Endothelial cell of hepatic sinusoid (primary cell): ENCODE data around the gene GPR183.

Experiments used
- in situ Hi-C: cut with HindIII; loops from 2 replicates; pipeline ENCODE4 v1.10.0; 2017; ENCODE audit warnings: low sequenced_read_pairs

Gene GPR183, protein sequence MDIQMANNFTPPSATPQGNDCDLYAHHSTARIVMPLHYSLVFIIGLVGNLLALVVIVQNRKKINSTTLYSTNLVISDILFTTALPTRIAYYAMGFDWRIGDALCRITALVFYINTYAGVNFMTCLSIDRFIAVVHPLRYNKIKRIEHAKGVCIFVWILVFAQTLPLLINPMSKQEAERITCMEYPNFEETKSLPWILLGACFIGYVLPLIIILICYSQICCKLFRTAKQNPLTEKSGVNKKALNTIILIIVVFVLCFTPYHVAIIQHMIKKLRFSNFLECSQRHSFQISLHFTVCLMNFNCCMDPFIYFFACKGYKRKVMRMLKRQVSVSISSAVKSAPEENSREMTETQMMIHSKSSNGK

DNA sequence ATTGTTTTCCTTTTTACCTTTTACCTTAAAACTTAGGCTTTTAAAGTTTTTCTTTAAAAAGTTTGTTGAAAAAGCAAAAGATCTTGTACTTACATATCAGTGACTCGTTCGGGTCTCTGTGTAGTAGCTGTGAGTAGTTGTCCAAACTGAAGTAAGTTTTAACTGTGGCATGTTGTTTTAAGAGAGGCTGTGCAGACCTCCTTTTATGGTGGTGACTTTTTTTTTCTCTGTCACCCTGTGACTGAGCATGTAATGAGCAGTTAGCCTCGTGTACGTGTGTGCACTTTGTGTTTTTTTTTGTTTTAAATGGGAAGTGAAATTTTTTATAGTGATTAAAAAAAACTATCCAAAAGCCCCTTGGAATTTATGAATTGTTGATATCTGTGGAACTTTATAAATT is at the start of gene GPR183:
Gene GPR183, minus strand, starts transcription at position 153 of the 400 bp plus-strand sequence. CDS start 11,254 bp downstream, outside the sequence.
- in situ Hi-C loops: no loop called here

DNA sequence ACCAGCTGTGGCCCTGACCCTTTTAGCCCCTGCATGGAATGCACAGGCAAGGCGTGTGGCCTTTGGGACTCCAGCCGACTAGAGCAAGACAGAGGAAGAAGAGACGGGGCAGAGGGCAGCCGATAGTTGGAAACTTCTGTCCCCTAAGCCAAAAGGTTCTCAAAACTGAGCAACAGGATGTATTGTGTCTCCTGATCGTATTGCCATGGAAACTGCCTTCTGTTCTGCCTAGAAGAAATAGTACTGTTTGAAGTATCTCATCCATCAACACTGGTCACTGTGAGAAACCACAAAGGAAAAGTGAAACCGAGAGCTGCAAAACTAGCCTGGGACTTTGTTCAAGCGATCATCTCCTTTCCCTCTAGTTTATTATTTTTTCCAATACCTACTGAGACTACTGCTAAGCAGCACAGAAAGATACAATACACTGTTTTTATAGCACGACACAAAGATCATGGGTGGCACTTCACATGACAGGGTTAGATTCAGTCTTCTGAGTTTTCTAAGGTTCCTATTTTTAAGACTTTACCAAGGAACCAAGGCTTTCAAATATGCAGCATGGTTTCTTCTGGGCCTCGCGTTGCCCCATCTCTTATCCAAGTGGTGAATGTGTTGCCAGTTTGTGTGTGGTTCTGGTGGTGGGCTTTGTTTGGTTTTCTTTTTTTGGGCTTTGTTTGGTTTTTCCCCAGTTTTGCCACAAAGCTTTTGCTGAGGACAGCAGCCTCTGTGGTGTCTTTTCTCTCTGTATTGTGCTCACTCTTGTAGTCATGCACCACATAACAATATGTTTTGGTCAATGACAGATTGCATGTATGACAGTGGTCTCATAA is 49.3 kb upstream of the GPR183 start:
- in situ Hi-C loops: no loop called here

DNA sequence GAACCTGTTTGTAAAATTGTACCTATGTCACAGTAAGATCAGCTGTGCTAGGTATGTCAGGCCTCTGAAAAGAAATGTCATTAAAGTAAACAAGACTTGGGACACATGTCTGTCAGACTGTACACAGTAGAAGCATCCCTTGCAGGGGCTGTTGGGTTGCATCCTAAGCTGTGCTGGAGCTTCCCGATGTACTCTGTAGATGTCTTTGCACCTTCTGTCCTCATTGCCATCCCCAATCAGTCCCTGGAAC is 48.7 kb upstream of the GPR183 start:
- in situ Hi-C loops: no loop called here

DNA sequence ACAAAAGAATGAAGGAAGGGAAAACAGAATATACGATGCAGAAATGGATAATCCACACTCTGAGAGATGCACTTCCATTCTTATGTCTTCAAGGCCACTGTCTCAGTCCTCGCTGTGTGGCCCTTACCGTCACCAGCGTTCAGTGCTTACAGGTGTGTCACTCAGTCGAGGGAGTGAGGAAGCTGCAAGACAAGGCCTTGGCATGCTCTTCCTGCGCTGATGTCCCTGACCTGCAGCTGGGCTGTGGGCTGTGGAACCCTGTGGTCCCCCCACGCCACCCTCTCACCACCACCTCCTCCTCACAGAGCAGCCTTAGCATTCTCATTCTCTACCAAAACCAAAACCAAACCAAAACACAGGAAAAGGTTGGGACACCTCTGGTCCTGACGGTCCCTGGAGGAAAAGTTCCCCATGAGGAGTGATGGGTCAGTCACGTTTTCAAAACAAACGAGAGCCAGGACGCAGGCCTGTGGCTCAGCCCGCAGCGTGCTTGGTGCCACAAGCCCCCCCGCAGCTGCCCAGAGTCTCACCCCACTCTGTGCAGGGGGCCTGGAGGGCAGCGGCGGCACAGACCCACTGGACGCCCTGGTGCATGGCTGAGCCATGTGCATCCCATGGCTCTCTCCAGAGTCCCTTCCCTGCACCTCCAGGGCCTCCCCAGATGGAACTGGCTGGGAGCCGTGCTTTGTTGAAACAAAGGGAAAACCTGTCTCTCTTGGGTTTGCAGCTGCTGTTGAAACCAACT is 48.2 kb upstream of the GPR183 start:
- in situ Hi-C loops: no loop called here

DNA sequence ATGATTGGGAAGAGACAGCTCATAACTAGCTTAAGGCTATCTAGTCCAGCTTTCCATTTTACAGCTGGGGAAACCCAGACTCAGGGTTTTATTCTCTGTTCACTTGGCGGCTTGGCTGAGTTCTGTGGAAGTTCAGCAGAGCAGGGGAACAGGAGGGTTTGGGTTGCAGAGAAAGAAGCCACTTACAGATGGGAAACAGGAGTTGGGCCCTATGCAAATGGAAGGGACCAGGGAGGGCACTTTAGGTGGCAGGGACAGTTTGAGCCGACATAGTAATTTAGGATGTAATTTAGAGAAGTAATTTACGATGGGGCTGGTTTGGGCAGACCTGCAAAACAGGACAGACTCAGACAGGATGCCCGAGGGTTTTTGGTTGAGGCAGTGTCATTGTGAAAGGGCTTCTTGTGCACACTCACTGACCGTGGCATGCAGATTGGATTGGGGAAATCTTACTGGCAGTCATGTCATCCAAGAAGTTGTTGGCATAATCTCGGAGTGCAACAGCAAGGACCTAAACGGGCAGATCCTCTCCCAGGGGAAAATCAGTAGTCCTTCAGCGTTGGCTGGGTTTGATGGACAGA is 47.3 kb upstream of the GPR183 start:
- in situ Hi-C loops: no loop called here

DNA sequence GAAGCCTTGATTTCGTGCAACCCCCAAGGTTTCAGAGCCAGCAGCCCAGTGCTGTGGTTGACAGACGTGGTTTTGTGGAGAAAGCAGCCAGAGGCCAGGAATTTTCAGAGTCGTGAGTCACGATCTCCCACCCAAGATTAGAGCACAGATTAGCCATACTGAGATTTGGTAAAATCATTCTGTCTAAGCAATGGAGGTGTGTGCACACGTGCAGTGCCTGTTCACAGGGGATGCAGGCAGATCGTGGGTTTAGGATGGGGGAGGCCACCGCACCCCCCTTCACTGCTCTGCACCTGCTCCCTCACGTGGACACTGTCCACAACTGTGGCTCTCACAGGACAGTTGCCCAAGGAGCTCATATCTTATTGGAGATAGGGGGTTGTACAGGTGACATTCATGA is 46.6 kb upstream of the GPR183 start:
- in situ Hi-C loops: no loop called here

DNA sequence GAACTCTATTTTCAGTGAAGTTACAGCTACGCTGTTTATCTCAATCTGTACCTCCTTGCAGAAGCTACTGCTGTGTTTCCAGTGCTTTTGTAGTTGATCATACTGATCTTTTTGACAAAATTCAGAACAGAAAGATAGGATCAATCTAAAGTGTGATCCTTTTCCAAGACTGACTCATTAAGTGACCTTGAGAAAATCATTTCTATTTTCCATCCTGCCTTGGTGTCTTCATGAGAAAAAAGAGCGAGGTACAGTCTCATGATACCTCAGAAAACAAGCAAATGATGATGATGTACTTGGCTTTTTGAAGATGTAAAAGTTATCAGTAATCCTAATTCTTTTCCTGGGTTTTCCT is 46.0 kb upstream of the GPR183 start:
- in situ Hi-C loops: no loop called here

DNA sequence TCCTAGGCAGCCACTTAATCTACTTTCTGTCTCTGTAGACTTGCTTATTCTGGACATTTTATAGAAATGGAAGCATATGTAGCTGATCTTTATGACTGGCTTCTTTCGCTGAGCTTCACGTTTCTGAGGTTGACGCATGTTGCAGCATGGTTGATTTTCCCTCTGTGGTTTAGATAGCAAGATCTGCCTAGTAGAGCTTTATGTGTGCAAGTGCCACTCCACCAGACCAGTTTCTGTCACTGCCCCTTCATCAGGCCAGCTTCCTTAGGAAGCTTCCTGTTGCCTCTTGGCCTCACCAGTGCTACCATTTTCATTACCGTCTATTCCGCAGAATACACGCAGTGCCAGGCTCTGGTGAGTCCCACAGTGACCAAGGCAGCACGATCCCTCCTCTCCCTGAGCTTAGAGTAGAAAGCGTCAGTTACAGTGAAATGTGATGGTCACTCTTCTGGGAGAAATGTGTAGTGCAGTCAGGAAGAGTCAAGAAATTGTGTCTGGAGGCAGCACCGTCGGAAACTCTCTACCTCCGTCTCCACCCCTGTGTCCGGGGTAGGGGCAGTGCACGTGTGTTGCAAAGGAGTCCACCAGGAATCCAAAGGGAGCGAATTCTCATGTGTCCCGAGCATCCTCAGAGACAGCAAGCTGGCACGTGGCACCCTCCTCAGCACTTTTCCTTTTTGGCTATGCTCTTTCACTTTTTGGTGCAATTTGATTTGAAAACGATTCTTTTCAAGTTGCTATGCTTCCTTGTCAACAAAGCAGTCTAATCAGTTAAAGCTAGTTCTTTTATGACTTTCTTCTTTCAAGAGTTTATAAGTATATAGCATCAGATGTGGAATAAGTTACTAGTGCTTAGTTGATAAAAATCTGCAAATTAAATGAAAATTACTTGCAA is 45.4 kb upstream of the GPR183 start:
- in situ Hi-C loops: no loop called here

DNA sequence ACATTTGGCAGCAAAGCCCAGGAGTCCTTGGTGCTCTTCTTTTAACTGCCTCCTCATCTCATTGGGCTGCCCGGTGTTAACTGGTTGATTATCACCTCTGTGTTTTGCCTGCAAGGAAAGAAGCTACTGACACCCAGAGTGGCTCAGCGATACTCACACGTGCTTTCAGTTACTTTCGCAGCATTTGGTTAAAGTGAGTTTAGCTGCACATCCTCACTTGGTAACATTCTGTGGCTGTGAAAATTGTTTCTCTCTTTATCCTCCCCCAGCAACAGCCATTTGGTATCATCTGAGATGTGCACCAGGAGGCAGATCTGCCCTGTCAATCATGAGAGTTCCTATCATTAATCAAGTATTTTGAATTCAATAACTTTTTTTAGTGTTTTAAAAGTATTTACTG is 44.6 kb upstream of the GPR183 start:
- in situ Hi-C loops: no loop called here

DNA sequence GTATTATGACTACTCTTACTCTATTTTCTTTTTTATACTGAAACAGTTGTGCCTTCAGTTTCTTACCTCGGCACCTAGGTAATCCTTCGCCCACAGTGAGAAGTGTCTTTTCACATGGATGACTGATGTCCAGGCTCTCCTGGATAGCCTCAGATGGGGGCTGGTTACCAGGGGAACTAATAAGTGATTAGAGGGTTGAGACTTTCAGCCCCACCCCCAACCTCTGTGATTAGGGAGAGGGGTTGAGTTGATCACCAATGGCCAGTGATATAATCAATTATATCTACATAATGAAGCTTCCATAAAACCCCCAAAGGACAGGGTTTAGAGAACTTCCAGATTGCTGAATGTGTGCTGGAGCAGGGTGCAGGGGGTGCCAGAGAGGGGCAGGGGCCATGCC is 43.0 kb upstream of the GPR183 start:
- in situ Hi-C loops: no loop called here

DNA sequence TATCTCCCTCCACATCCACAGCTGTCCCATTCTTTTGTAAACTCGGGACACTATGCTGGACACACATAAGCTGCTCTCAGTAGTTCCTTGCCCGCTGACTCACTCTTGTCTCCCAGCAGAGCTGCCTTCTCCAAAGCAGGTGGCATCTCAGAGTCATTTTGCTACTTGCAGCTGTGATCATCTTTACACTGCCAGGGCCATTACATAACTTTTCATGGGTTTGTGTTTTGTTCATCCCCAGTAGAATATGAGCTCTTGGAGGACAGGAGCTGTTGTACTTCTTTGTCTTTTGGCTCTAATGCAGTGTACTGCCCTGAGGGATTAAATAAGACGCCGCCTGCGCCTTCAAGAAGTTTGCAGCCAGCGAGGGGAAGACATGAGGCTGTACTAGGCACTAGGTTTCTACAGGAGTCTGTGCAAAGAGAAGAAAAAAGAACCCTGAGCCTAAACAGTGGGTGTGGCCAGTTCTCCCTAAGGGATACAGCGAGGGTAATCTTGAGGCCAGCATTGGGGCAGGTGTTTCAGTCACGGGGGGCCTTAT is 40.8 kb upstream of the GPR183 start:
- in situ Hi-C loops: no loop called here

DNA sequence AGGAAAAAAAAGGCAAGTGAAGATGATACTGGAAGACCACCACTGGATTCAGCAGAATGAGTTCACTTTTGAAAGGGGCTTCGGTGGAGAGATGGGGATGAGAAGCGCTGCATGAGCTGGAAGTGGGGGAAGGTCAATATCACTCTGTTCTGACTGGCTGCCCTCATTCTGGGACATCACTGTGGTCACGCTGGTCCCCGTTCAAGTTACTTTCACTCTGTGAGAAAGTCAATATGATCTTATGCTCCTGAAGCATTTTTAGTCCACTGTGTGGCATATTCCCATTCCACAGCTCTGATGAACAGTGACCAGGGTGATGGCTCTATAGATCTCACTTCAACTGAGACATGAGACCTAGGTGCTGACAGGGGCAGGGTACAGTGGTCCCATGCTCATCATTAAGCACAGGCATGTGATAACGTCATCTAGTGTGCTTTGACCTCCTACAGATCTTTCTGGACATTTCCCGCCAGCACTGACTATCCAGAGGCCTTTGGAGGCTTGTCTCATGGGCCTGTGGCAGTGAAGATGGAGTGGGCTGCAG is 40.2 kb upstream of the GPR183 start:
- in situ Hi-C loops: no loop called here

DNA sequence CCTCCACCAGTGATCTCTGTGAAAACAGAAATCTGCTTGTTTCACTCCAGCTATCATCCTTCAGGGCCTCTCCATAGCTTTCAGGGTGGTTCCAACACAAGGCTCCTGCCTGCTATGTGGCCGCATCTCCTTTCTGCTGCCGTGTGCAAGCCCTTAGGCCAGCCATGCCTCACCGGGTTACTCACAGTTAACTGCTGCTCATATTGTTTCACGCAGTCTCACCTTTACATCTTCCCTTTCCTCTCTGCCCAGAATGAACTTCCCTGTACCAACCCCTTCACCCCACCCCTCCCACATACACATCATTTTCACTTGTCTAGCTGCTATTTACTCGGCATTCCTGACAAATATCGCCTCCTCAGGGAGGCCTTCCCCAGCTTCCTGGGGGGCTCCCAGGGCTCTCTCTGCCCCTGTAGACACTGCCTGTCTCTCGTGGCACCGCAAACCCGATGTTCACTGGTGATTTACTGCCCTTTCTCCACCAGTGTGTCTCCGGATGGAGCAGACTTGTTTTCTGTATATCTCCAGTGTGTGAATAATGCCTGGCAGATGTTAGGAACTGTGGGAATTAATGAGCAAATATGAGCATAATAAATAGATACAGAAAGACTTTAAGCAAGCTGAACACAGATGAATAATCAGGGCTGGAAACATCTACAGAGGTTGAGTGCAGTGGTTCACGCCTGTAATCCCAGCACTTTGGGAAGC is 39.3 kb upstream of the GPR183 start:
- in situ Hi-C loops: no loop called here

DNA sequence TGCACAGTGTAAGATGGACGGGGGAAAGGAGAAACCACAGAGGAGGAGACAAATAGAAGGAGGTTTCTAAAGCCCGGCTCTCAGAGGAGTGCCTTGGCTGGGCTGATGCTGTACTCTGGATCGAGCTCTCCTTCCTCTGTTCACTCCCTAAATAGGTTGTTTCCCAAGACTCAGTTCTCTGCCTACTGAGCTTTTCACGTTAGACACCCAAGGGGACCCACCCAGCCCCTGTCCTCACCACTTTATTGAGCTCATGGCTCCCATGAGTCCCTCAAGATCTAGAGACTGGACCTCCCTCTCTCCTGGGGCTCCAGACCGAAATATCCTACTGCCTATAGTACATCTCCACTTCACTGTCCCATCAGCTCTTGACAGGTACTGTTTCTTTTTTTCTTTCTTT is 38.1 kb upstream of the GPR183 start:
- in situ Hi-C loops: no loop called here

DNA sequence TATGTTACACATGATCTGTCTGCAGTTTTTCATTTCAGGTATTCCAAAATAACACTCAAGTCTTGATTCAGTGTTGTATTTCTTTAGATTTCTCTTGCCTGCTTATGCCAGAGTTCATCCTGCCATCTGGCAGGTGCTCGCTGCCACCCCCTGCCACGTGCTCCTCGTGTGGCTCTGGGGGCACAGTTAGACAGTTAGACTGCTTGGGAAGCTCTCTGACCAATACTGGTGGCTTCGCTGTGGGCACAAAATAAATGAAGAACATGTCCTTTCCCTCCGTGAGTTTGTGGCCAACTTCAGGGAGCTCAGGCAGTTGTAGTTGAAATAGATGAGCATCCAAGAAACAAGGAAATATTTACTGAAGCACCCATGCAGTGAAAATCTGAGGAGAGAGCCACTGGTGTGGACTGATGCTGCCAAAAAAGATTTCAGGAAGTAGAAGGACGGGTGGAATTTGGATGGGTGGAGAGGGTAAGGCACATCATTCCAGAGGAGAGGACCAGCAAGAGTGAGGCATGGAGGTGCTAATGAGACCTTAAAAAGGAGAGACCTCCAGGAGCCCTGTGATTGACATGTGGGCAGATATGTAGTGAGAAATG is 37.5 kb upstream of the GPR183 start:
- in situ Hi-C loops: no loop called here

DNA sequence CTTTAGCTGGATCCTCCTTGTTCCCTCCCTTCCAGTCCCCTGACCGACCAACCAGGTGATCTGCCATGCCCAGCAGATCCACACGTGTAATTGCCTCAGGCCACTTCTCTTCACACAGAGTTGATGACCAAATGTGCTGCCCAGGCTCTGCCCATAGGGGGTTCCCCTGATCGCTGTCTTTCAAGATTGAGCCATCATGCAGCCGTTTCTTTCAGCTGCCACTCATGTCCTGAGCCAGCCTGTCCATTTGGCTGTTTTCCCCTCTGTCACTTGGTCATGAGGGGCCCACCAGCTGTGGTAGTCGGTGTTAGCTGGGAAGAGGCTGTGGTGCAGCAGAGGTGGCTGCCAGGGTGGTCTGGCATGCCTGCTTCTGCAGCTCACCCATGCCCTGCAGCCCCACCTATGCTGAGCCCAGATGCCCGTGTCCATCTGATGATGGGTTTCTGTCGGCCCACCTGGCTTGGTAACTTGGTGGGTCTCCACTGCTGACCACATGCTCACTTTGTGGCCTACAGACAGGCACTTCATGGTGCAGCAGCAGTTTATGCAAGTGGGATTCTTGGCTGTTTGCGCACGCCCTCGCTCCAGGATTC is 35.6 kb upstream of the GPR183 start:
- in situ Hi-C loops: no loop called here

DNA sequence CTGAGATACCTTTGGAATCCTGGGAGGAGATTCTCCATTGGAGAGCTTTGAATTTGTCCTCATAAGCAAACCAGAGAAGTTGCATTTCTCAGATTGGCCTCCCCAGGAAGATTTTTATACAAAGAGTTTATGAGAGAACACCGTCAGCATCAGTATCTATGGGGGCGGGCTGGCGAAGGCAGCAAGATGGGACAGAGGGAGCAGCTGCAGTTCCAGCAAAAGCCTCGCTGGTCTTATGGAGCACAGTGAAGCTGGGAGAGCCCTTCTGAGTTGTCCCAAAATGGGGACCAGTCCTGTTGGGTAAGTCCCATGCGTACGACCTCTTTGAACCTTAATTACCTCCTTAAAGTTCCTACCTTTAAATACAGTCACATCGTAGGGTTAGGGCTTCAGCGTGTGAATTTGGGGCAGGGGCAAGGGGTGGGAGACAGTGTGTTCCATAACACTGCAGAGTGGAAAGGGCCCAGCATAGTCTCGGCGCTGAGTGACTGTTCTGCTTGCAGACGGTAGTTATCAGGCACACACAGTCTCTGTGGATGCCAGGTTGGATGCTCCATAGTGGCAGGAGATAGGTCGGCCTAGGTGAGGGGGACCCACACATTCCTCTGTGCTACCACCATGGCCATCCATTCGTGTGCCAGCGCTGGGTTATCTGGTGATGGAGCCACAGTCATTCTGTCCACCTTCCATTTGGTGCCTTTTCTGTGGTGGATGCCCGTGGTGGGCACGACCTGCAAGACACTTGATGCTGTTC is 34.9 kb upstream of the GPR183 start:
- in situ Hi-C loops: no loop called here

DNA sequence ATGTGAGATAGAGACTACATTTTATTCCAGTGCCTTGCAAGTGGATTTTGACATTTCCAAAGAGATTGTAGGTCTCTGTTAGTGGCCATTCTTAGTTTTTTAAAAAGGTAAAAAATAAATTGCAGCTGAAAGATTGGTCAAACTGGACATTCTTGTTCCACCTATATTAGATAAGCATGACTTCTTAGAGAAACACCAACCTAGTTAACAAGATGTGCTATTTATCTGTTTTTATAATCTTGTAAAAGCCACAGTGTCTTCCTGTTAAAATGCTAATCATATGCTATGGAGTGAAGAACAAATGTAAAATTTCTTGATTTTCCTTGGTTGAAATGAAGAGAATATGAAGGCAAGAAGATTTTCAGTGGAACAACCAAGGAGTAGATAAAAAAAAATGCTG is 33.4 kb upstream of the GPR183 start:
- in situ Hi-C loops: no loop called here
